Esophagus squamous epithelium (tissue), 4 donors: Measurements from ENCODE around the gene TNFRSF11A.

ENCODE experiments used
- POLR2A ChIP-seq, 4 donors: fragments of 450-650 bp; IDR thresholded peaks; one replicate each; pipeline ENCODE4 v1.6.1; 2017; ENCODE audit warnings: antibody characterized with exemption in 4 of 4, mild to moderate bottlenecking in 4 of 4, moderate library complexity in 3 of 4
- TF ChIP-seq, protein P1 (sequence below), 6 experiments: fragments of 450-650 bp in 4 of 6; fragments of 200-600 bp in 2 of 6; sonication (generic) in 2 of 6; IDR thresholded peaks; one replicate each; pipeline ENCODE4 v1.5.1; 2016 to 2019; ENCODE audit warnings: antibody characterized with exemption in 6 of 6, mild to moderate bottlenecking in 4 of 6, moderate library complexity in 4 of 6

DNA sequence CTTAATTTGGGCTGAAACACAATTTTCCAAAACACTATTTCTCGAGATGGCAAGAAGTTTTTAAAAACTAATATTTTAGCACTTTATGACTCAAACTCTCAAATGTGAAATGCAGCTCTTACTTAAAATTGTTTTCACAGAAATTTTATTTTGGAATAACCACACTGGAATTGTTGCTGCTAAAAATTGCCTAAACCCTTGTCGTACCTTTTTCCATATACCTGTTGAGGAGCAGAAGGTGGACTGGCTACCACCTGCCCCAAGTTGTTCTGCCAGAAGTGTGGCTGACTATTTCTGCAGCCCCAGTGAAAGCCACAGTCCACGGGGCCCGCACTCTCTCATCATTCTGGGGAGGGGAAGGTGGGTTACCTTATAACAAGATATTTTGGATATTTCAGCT, 23.4 kb downstream of the TNFRSF11A start:
- no peak for TF ChIP-seq POLR2A (IDR thresholded peaks at IDR 0.05)
- TF ChIP-seq, protein P1, sequence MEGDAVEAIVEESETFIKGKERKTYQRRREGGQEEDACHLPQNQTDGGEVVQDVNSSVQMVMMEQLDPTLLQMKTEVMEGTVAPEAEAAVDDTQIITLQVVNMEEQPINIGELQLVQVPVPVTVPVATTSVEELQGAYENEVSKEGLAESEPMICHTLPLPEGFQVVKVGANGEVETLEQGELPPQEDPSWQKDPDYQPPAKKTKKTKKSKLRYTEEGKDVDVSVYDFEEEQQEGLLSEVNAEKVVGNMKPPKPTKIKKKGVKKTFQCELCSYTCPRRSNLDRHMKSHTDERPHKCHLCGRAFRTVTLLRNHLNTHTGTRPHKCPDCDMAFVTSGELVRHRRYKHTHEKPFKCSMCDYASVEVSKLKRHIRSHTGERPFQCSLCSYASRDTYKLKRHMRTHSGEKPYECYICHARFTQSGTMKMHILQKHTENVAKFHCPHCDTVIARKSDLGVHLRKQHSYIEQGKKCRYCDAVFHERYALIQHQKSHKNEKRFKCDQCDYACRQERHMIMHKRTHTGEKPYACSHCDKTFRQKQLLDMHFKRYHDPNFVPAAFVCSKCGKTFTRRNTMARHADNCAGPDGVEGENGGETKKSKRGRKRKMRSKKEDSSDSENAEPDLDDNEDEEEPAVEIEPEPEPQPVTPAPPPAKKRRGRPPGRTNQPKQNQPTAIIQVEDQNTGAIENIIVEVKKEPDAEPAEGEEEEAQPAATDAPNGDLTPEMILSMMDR (IDR thresholded peaks at IDR 0.05) = no peak
